Astrocyte (in vitro differentiated cells and primary cell): ENCODE data around the gene GALNT2.

Source experiments
- EZH2 ChIP-seq: IDR thresholded peaks from 2 replicates; pipeline ENCODE4 v1.6.1; 2012; ENCODE audit warnings: mild to moderate bottlenecking, low read length, inconsistent platforms; ENCODE audit not compliant: insufficient read depth
- TF ChIP-seq, protein P1 (sequence below): IDR thresholded peaks from 2 replicates; pipeline ENCODE4 v1.5.1; 2011; ENCODE audit warnings: low read depth, mild to moderate bottlenecking, inconsistent platforms, low read length, moderate library complexity; ENCODE audit not compliant: insufficient read depth

GRCh38 chr1:230085178-230085515 lies 18.1 kb downstream of the GALNT2 start:
- no peak for TF ChIP-seq EZH2
- TF ChIP-seq, protein P1, sequence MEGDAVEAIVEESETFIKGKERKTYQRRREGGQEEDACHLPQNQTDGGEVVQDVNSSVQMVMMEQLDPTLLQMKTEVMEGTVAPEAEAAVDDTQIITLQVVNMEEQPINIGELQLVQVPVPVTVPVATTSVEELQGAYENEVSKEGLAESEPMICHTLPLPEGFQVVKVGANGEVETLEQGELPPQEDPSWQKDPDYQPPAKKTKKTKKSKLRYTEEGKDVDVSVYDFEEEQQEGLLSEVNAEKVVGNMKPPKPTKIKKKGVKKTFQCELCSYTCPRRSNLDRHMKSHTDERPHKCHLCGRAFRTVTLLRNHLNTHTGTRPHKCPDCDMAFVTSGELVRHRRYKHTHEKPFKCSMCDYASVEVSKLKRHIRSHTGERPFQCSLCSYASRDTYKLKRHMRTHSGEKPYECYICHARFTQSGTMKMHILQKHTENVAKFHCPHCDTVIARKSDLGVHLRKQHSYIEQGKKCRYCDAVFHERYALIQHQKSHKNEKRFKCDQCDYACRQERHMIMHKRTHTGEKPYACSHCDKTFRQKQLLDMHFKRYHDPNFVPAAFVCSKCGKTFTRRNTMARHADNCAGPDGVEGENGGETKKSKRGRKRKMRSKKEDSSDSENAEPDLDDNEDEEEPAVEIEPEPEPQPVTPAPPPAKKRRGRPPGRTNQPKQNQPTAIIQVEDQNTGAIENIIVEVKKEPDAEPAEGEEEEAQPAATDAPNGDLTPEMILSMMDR: no peak
